GM12878 (cell line): ENCODE data around the gene TXNL4A. TPM values are rescaled to one million over a fixed set of nuclear protein-coding genes. Genes with fewer than 3 reads are reported as not detected.

Source experiments
- ATAC-seq: fragments of 200-7000 bp; cut with Tn5 transposase; 3 replicates; pipeline ENCODE4 v1.9.1; 2020; ENCODE audit warnings: mild to moderate bottlenecking, moderate library complexity
- BruUV-seq: library from RNA; stranded (reverse); fragments of 400-500 nt; replicated peaks from 2 replicates; lab custom pipeline; 2021; lab: Mats Ljungman, UMichigan
- CTCF ChIA-PET: fragments of 300-600 bp; sonication (Branson Sonifier 250); formaldehyde crosslinking; extraction: SDS; loops from one replicate; lab custom pipeline; 2021; ENCODE audit warnings: inconsistent platforms; lab: Yijun Ruan, JAX
- POLR2A ChIA-PET: fragments of 350-600 bp; formaldehyde crosslinking; extraction: SDS; loops from one replicate; lab custom pipeline; 2021; ENCODE audit warnings: inconsistent platforms; lab: Charles Lee
- RAD21 ChIA-PET: fragments of 300-600 bp; sonication (Branson Sonifier 250); formaldehyde crosslinking; loops from one replicate; lab custom pipeline; 2023; ENCODE audit warnings: antibody characterized with exemption; ENCODE audit not compliant: unreplicated experiment; lab: Charles Lee
- SMC1A ChIA-PET: fragments of 300-600 bp; sonication (Branson Sonifier 250); formaldehyde crosslinking; loops from one replicate; lab custom pipeline; 2023; ENCODE audit not compliant: unreplicated experiment, uncharacterized antibody; lab: Charles Lee
- DNase-seq: peaks from one replicate; pipeline ENCODE4 v3.0.0-alpha.2; 2011; ENCODE audit warnings: low read depth, low spot score
- FAIRE-seq: peaks from 3 replicates; lab custom pipeline; 2011; peaks lifted over from hg19 to GRCh38; lab: Jason Lieb, UNC
- H2AFZ ChIP-seq: 2 replicates; pipeline ENCODE4 v1.6.0; 2011; ENCODE audit warnings: low read depth, low read length, control low read depth; ENCODE audit not compliant: control insufficient read depth
- H3K27ac ChIP-seq: 2 replicates; pipeline ENCODE4 v1.5.1; 2011; ENCODE audit warnings: control low read depth; ENCODE audit not compliant: control insufficient read depth, insufficient read depth
- H3K27me3 ChIP-seq, 2 experiments: replicated peaks in 1 of 2; 2 replicates each; pipeline versions ENCODE4 v1.6.0 to v1.6.1; 2011; ENCODE audit warnings: low read length in 1 of 2; ENCODE audit not compliant: control insufficient read depth in 2 of 2, insufficient read depth in 2 of 2
- H3K36me3 ChIP-seq, 2 experiments: 2 replicates each; pipeline ENCODE4 v1.5.1; 2011; ENCODE audit warnings: low read length in 1 of 2; ENCODE audit not compliant: control insufficient read depth in 2 of 2, insufficient read depth in 2 of 2
- H3K4me1 ChIP-seq: 2 replicates; pipeline ENCODE4 v1.6.1; 2011; ENCODE audit warnings: mild to moderate bottlenecking, low read length, moderate library complexity, mixed read lengths; ENCODE audit not compliant: control insufficient read depth, insufficient read depth
- H3K4me2 ChIP-seq: 2 replicates; pipeline ENCODE4 v1.6.0; 2011; ENCODE audit warnings: control low read depth; ENCODE audit not compliant: control insufficient read depth, insufficient read depth
- H3K4me3 ChIP-seq: fragments of 200-600 bp; sonication (generic); 2 replicates; pipeline ENCODE4 v1.5.1; 2016
- H3K79me2 ChIP-seq: 2 replicates; pipeline ENCODE4 v1.6.0; 2011; ENCODE audit warnings: low read length; ENCODE audit not compliant: control insufficient read depth, insufficient read depth
- H3K9ac ChIP-seq: 2 replicates; pipeline ENCODE4 v1.8.0; 2011; ENCODE audit warnings: low read length, control low read depth, mixed read lengths; ENCODE audit not compliant: control insufficient read depth, insufficient read depth
- H3K9me3 ChIP-seq: replicated peaks from 3 replicates; pipeline ENCODE4 v1.5.1; 2011; ENCODE audit warnings: mild to moderate bottlenecking, low read length; ENCODE audit not compliant: control insufficient read depth, insufficient read depth
- H4K20me1 ChIP-seq: 2 replicates; pipeline ENCODE4 v1.6.0; 2011; ENCODE audit not compliant: control insufficient read depth, insufficient read depth
- BCL11A ChIP-seq: IDR thresholded peaks from 2 replicates; pipeline ENCODE4 v1.6.1; 2011; ENCODE audit warnings: low read depth, low read length
- CREB1 ChIP-seq: IDR thresholded peaks from 2 replicates; pipeline ENCODE4 v1.6.1; 2012; ENCODE audit warnings: low read depth, mild to moderate bottlenecking, inconsistent platforms
- HDGF ChIP-seq: fragments of 450-650 bp; IDR thresholded peaks from 2 replicates; pipeline ENCODE4 v1.6.1; 2016; ENCODE audit warnings: antibody characterized with exemption
- MEF2B ChIP-seq: fragments of 450-650 bp; IDR thresholded peaks from 2 replicates; pipeline ENCODE4 v1.6.1; 2018; ENCODE audit warnings: mild to moderate bottlenecking, moderate library complexity; ENCODE audit not compliant: partially characterized antibody, poor library complexity, severe bottlenecking
- RB1 ChIP-seq: fragments of 450-650 bp; formaldehyde crosslinking; IDR thresholded peaks from 2 replicates; pipeline ENCODE4 v1.6.1; 2017; ENCODE audit warnings: mild to moderate bottlenecking, borderline replicate concordance
- SREBF2 ChIP-seq: IDR thresholded peaks from 2 replicates; pipeline ENCODE4 v1.6.1; 2012; ENCODE audit warnings: mild to moderate bottlenecking, low read length
- TBL1XR1 ChIP-seq: IDR thresholded peaks from 2 replicates; pipeline ENCODE4 v1.6.1; 2012; ENCODE audit warnings: low read depth, low read length, improper control_type of control experiment
- YY1 ChIP-seq: IDR thresholded peaks from 2 replicates; pipeline ENCODE4 v1.6.1; 2011; ENCODE audit warnings: low read depth, mild to moderate bottlenecking, low read length
- ZBTB4 ChIP-seq: fragments of 450-650 bp; formaldehyde crosslinking; IDR thresholded peaks from 2 replicates; pipeline ENCODE4 v1.4.0; 2022; ENCODE audit warnings: mild to moderate bottlenecking, moderate library complexity
- WGBS: methylation state at CpG from one replicate; pipeline ENCODE4 v1.1.6; 2016; ENCODE audit warnings: low lambda C conversion rate; ENCODE audit not compliant: insufficient replicate concordance, insufficient coverage; ENCODE audit errors: missing lambda C conversion rate; 5-methylcytosine and 5-hydroxymethylcytosine counted together
- in situ Hi-C: fragments of 300-500 bp; cut with MboI; formaldehyde crosslinking; loops from 9 replicates; pipeline ENCODE4 v1.14.3; 2018; ENCODE audit warnings: mixed read lengths
- intact Hi-C: fragments of 100-400 bp; cut with micrococcal nuclease; formaldehyde crosslinking; loops from one replicate; pipeline ENCODE4 v1.14.2; 2022; ENCODE audit not compliant: unreplicated experiment
- polyA plus RNA-seq, 11 experiments: library from polyadenylated mRNA; depleted of rRNA in 4 of 11; unstranded in 6 of 11; stranded (reverse) in 5 of 11; fragments of >200 nt; fragmentation: Nextera tagmentation in 4 of 11; fragmentation: Illumina TruSeq in 1 of 11; extraction: Ambion mirVana in 4 of 11; extraction: Trizol in 1 of 11; gene quantifications; 1 replicate in 1 of 11; 2 replicates in 10 of 11; pipeline versions ENCODE4 v1.2.1 to v1.2.3, GENCODE V29; 2011 to 2016; ENCODE audit warnings: inconsistent platforms in 2 of 11, missing spikeins in 2 of 11, low read depth in 1 of 11
- total RNA-seq, 4 experiments: library from RNA; depleted of rRNA in 3 of 4; stranded (reverse); fragments of >200 nt in 3 of 4; fragmentation: Illumina TruSeq in 1 of 4; extraction: Trizol in 1 of 4; gene quantifications; 2 replicates each; pipeline versions ENCODE4 v1.2.1 to v1.2.3, GENCODE V29; 2013 to 2021
- TF ChIP-seq, protein P1 (sequence below): fragments of 450-650 bp; IDR thresholded peaks from 2 replicates; pipeline ENCODE4 v1.6.1; 2018; ENCODE audit warnings: borderline replicate concordance, mild to moderate bottlenecking; ENCODE audit not compliant: partially characterized antibody

The TXNL4A gene
- total and polyA plus RNA-seq, 10 of the 15 experiments (the other 5 are each of a cell fraction or from before 2014, with no cell fraction given): 38.4 to 329 (median 128) TPM

- Histone ChIP-seq H3K27me3 (no peaks in the 10 kb centered on the region), H2AFZ (no peak overlapping the region), H3K9ac (no peak overlapping the region), H3K27ac (no peak overlapping the region), H3K36me3 (peaks cover 7 to 12% of the 10 kb centered on the region in 2 experiments), H3K4me2 (no peak overlapping the region), H4K20me1 (no peaks in the 10 kb centered on the region), H3K9me3 (peaks cover 27% of the 10 kb centered on the region), H3K4me3 (no peak overlapping the region), H3K4me1 (no peaks in the 10 kb centered on the region), H3K79me2 (peaks cover 3% of the 10 kb centered on the region)
- ChIA-PET SMC1A (no interaction called here), RAD21 (no interaction called here), POLR2A (interaction anchor here (1.0 kb wide), 1 partner anchor 13 kb away, joined by 3 read pairs; no protein-coding TSS in a partner anchor), CTCF (no interaction called here)
- in situ Hi-C loops (no loop called here), intact Hi-C loops (no loop called here)
- ATAC-seq (no peak), FAIRE-seq (no peak), DNase-seq (no peak)
- WGBS: 97% methylated on average over 9 of the region's 9 CpGs
- no peak for TF ChIP-seq ZBTB4 (CRISPR knock-in tag)
- no peak for TF ChIP-seq CREB1
- TF ChIP-seq BCL11A: no peak
- no peak for TF ChIP-seq HDGF
- TF ChIP-seq, protein P1, sequence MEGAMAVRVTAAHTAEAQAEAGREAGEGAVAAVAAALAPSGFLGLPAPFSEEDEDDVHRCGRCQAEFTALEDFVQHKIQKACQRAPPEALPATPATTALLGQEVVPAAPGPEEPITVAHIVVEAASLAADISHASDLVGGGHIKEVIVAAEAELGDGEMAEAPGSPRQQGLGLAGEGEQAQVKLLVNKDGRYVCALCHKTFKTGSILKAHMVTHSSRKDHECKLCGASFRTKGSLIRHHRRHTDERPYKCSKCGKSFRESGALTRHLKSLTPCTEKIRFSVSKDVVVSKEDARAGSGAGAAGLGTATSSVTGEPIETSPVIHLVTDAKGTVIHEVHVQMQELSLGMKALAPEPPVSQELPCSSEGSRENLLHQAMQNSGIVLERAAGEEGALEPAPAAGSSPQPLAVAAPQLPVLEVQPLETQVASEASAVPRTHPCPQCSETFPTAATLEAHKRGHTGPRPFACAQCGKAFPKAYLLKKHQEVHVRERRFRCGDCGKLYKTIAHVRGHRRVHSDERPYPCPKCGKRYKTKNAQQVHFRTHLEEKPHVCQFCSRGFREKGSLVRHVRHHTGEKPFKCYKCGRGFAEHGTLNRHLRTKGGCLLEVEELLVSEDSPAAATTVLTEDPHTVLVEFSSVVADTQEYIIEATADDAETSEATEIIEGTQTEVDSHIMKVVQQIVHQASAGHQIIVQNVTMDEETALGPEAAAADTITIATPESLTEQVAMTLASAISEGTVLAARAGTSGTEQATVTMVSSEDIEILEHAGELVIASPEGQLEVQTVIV: no peak
- TF ChIP-seq MEF2B: no peak
- no peak for TF ChIP-seq SREBF2
- TF ChIP-seq YY1: no peak
- TF ChIP-seq RB1: no peak
- TF ChIP-seq TBL1XR1: no peak
- no TSS peak for BruUV-seq
These were observed 59.8 kb downstream of the TXNL4A start for GRCh38 chr18:79928563-79928960.
